DND-41 (cell line): ENCODE measurements around the gene LYRM4.

ENCODE experiments used
- ATAC-seq: fragments of 200-7000 bp; cut with Tn5 transposase; 3 replicates; pipeline ENCODE4 v1.9.1; 2021; ENCODE audit warnings: low read depth; ENCODE audit not compliant: insufficient read depth
- DNase-seq: peaks from one replicate; pipeline ENCODE4 v3.0.0-alpha.2; 2020
- H2AFZ ChIP-seq: 2 replicates; pipeline ENCODE4 v1.6.0; 2012; ENCODE audit warnings: low read depth, low read length
- H3K27ac ChIP-seq: 2 replicates; pipeline ENCODE4 v1.5.1; 2012; ENCODE audit warnings: low read length, inconsistent platforms
- H3K27me3 ChIP-seq: fragments of 200-600 bp; sonication (generic); 2 replicates; pipeline ENCODE4 v1.6.0; 2012; ENCODE audit warnings: low read length, mild to moderate bottlenecking, inconsistent platforms; ENCODE audit not compliant: insufficient read depth, poor library complexity
- H3K36me3 ChIP-seq: 2 replicates; pipeline ENCODE4 v1.5.1; 2012; ENCODE audit warnings: low read length, inconsistent platforms; ENCODE audit not compliant: insufficient read depth
- H3K4me1 ChIP-seq: 2 replicates; pipeline ENCODE4 v1.5.1; 2012; ENCODE audit warnings: mild to moderate bottlenecking, low read length; ENCODE audit not compliant: insufficient read depth
- H3K4me2 ChIP-seq: 2 replicates; pipeline ENCODE4 v1.6.0; 2012; ENCODE audit warnings: mild to moderate bottlenecking, moderate library complexity, low read length, inconsistent platforms; ENCODE audit not compliant: insufficient read depth
- H3K4me3 ChIP-seq, 2 experiments: fragments of 200-600 bp in 1 of 2; shearing (Covaris generic) in 1 of 2; 2 replicates each; pipeline ENCODE4 v1.5.1; 2012 to 2016; ENCODE audit warnings: inconsistent platforms in 2 of 2, low read length in 2 of 2, mild to moderate bottlenecking in 2 of 2, low read depth in 1 of 2, moderate library complexity in 1 of 2
- H3K79me2 ChIP-seq: 2 replicates; pipeline ENCODE4 v1.6.0; 2012; ENCODE audit warnings: low read length, inconsistent platforms; ENCODE audit not compliant: insufficient read depth
- H3K9ac ChIP-seq: 2 replicates; pipeline ENCODE4 v1.6.0; 2012; ENCODE audit warnings: low read depth, mild to moderate bottlenecking, inconsistent platforms, low read length, moderate library complexity
- H3K9me3 ChIP-seq: 2 replicates; pipeline ENCODE4 v1.5.1; 2012; ENCODE audit warnings: low read length, moderate library complexity, mild to moderate bottlenecking, inconsistent platforms; ENCODE audit not compliant: insufficient read depth, severe bottlenecking
- H4K20me1 ChIP-seq: 2 replicates; pipeline ENCODE4 v1.6.0; 2012; ENCODE audit warnings: low read length; ENCODE audit not compliant: insufficient read depth
- CTCF ChIP-seq: IDR thresholded peaks from 2 replicates; pipeline ENCODE4 v1.5.1; 2012; ENCODE audit warnings: borderline replicate concordance, low read length, moderate library complexity, mild to moderate bottlenecking; ENCODE audit not compliant: poor library complexity, severe bottlenecking; ENCODE audit errors: extremely low read depth
- EZH2 ChIP-seq: IDR thresholded peaks from 3 replicates; pipeline ENCODE4 v1.6.1; 2012; ENCODE audit warnings: borderline replicate concordance, low read depth, mild to moderate bottlenecking, moderate library complexity, low read length, inconsistent platforms; ENCODE audit not compliant: severe bottlenecking

Gene LYRM4

GRCh38 chr6:5153186-5153585 is 107.6 kb downstream of the LYRM4 start:
- Histone ChIP-seq H3K9ac (no peak overlapping the region), H3K36me3 (no peaks in the 10 kb centered on the region), H2AFZ (no peak overlapping the region), H3K4me1 (no peaks in the 10 kb centered on the region), H4K20me1 (peaks cover 36% of the 10 kb centered on the region), H3K27ac (no peak overlapping the region), H3K9me3 (no peaks in the 10 kb centered on the region), H3K4me3 (no peak overlapping the region), H3K27me3 (no peaks in the 10 kb centered on the region), H3K4me2 (no peak overlapping the region), H3K79me2 (no peaks in the 10 kb centered on the region)
- DNase-seq: no peak
- TF ChIP-seq EZH2 (no peak), CTCF (no peak)
- ATAC-seq: no peak

- Histone ChIP-seq H2AFZ (no peak overlapping the region), H3K27me3 (no peaks in the 10 kb centered on the region), H4K20me1 (peaks cover 36% of the 10 kb centered on the region), H3K4me3 (no peak overlapping the region), H3K4me1 (no peaks in the 10 kb centered on the region), H3K79me2 (no peaks in the 10 kb centered on the region), H3K27ac (no peak overlapping the region), H3K36me3 (no peaks in the 10 kb centered on the region), H3K9ac (no peak overlapping the region), H3K9me3 (no peaks in the 10 kb centered on the region), H3K4me2 (no peak overlapping the region)
- TF ChIP-seq CTCF (no peak), EZH2 (no peak)
- DNase-seq (no peak), ATAC-seq (no peak)
Observed at GRCh38 chr6:5152460-5152859, 108.3 kb downstream of the LYRM4 start.

GRCh38 chr6:5151955-5152401 is 108.8 kb downstream of the LYRM4 start:
- DNase-seq: no peak
- TF ChIP-seq CTCF (no peak), EZH2 (no peak)
- Histone ChIP-seq H3K27me3 (no peaks in the 10 kb centered on the region), H3K4me3 (no peak overlapping the region), H3K79me2 (no peaks in the 10 kb centered on the region), H3K36me3 (no peaks in the 10 kb centered on the region), H3K4me1 (no peaks in the 10 kb centered on the region), H2AFZ (no peak overlapping the region), H3K9me3 (no peaks in the 10 kb centered on the region), H4K20me1 (peaks cover 36% of the 10 kb centered on the region), H3K27ac (no peak overlapping the region), H3K9ac (no peak overlapping the region), H3K4me2 (no peak overlapping the region)
- no peak for ATAC-seq
